NT2/D1 (cell line): ENCODE results near the gene TPRG1L.

Experiments
- YY1 ChIP-seq: IDR thresholded peaks from 2 replicates; pipeline ENCODE4 v1.6.1; 2011; ENCODE audit not compliant: insufficient read length, insufficient read depth
- ZNF274 ChIP-seq: IDR thresholded peaks from 2 replicates; pipeline ENCODE4 v1.6.1; 2011; ENCODE audit warnings: mild to moderate bottlenecking, low read depth, low read length

DNA sequence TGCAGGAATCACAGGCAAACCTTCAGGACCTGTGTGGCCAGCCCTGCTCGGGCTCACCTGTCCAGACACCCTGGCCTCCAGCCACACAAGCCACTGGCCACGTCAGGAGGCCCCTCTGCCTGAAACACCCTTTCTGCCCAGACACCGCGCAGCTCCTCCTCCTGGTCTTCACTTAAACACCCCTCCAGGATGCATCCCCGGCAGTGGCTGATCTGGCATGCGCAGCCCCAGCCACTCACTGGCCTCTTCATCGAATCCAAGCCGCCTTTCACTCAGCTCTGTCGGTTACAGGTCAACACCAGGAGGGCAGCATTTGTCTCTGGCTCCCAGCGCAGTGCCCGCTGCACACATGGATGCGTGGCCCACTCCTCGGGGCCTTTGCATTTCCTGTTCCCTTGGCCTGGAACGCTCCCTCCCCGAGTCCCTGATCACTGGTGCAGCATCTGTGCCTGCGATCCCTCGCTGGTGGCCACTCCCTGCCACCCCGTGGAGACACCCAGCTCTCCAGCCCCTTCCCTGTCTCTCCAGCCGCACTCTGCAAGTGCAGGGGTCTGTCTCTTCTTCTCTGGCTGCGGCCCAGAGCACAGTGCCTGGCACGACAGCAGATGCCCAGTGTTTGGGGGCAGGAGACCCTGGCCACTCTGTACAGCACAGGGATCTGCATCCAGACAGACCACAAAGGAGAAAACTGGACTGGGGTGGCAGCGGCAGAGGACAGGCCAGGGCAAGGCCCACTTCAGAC is 9.4 kb downstream of the TPRG1L start:
- no peak for TF ChIP-seq YY1
- no peak for TF ChIP-seq ZNF274
